ENCODE data around the gene DYNC1H1.

DNA sequence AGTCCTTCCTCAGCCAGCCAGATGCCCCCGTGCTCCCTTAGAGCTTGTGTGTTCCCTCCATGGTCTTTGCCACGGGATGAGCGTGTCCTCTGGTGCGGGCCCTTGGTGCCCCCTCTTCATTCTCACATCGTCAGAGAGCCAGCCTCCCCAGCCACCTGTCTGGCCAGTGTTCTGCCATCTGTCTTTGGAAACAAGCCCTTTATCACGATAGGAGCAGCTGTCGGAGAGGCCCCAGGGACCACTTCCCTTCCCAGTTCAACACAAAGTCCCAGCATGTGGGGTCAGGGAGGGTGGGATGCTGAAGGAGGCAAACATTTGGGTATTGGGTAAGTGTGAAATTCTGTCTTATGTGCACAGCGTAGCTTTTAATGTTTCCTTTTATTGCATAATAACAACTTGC is 44.5 kb downstream of the DYNC1H1 start:
- TF ChIP-seq EZH2 (IDR thresholded peaks at IDR 0.05; ENCODE audit: borderline replicate concordance), result no peak
- TF ChIP-seq, protein P1, sequence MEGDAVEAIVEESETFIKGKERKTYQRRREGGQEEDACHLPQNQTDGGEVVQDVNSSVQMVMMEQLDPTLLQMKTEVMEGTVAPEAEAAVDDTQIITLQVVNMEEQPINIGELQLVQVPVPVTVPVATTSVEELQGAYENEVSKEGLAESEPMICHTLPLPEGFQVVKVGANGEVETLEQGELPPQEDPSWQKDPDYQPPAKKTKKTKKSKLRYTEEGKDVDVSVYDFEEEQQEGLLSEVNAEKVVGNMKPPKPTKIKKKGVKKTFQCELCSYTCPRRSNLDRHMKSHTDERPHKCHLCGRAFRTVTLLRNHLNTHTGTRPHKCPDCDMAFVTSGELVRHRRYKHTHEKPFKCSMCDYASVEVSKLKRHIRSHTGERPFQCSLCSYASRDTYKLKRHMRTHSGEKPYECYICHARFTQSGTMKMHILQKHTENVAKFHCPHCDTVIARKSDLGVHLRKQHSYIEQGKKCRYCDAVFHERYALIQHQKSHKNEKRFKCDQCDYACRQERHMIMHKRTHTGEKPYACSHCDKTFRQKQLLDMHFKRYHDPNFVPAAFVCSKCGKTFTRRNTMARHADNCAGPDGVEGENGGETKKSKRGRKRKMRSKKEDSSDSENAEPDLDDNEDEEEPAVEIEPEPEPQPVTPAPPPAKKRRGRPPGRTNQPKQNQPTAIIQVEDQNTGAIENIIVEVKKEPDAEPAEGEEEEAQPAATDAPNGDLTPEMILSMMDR (IDR thresholded peaks at IDR 0.05; ENCODE audit: poor library complexity), result no peak

Measured in hepatocyte (in vitro differentiated cells).